ENCODE data around the gene P2RX4. TPM values are rescaled to one million over a fixed set of nuclear protein-coding genes. Genes with fewer than 3 reads are reported as not detected.
"Not testable (repeated sequence)": the region's sequence is repeated elsewhere in the genome, so short reads cannot be mapped to it uniquely, and the experiment has no call there.

P2RX4 gene
- total RNA-seq, 3 donors from 2014 or later = 62.9 to 114 (median 86.9) TPM

- no peaks in the 10 kb centered on the region for H3K4me1 ChIP-seq
- H3K27ac ChIP-seq = peak overlapping the region in 1 of 2 donors; percentile 67
- DNase-seq (ENCODE audit: low spot score in 2 of 2) = no peak
- H3K27me3 ChIP-seq = no peaks in the 10 kb centered on the region
- no peak overlapping the region for H3K4me3 ChIP-seq
- no peaks in the 10 kb centered on the region for H3K36me3 ChIP-seq
- no peak for TF ChIP-seq CTCF (IDR thresholded peaks at IDR 0.05)
- TF ChIP-seq POLR2AphosphoS5 (IDR thresholded peaks at IDR 0.05) = no peak
- no peak for TF ChIP-seq POLR2A (IDR thresholded peaks at IDR 0.05)
- no peaks in the 10 kb centered on the region for H3K9me3 ChIP-seq
- intact Hi-C loops (cut with DNase I; ENCODE audit: low total_unique reads) = no loop called here
Measured at GRCh38 chr12:121191151-121191550, 18.8 kb upstream of the P2RX4 start.

GRCh38 chr12:121196902-121197301 is 13.0 kb upstream of the P2RX4 start:
- no peak overlapping the region for H3K27ac ChIP-seq
- no peak for DNase-seq (ENCODE audit: low spot score in 2 of 2)
- intact Hi-C loops (cut with DNase I; ENCODE audit: low total_unique reads) = no loop called here
- TF ChIP-seq POLR2A (IDR thresholded peaks at IDR 0.05) (no peak), CTCF (IDR thresholded peaks at IDR 0.05) (no peak), POLR2AphosphoS5 (IDR thresholded peaks at IDR 0.05) (no peak)
- no peak overlapping the region for H3K4me3 ChIP-seq
- no peaks in the 10 kb centered on the region for H3K36me3 ChIP-seq
- H3K27me3 ChIP-seq = no peaks in the 10 kb centered on the region
- no peaks in the 10 kb centered on the region for H3K4me1 ChIP-seq
- no peaks in the 10 kb centered on the region for H3K9me3 ChIP-seq

- H3K27me3 ChIP-seq = no peaks in the 10 kb centered on the region
- no peaks in the 10 kb centered on the region for H3K9me3 ChIP-seq
- no peaks in the 10 kb centered on the region for H3K4me1 ChIP-seq
- no peak overlapping the region for H3K27ac ChIP-seq
- H3K4me3 ChIP-seq = no peak overlapping the region
- DNase-seq (ENCODE audit: low spot score in 2 of 2) = no peak
- TF ChIP-seq CTCF (IDR thresholded peaks at IDR 0.05) (no peak), POLR2AphosphoS5 (IDR thresholded peaks at IDR 0.05) (no peak), POLR2A (IDR thresholded peaks at IDR 0.05) (no peak)
- intact Hi-C loops (cut with DNase I; ENCODE audit: low total_unique reads) = no loop called here
- no peaks in the 10 kb centered on the region for H3K36me3 ChIP-seq
Measured at GRCh38 chr12:121198949-121199348, 11.0 kb upstream of the P2RX4 start.

- H3K36me3 ChIP-seq; DNase-seq (ENCODE audit: low spot score in 2 of 2); H3K4me1 ChIP-seq; H3K27ac ChIP-seq; H3K4me3 ChIP-seq; H3K27me3 ChIP-seq; H3K9me3 ChIP-seq; intact Hi-C loops (cut with DNase I; ENCODE audit: low total_unique reads): not testable (repeated sequence)
Measured at GRCh38 chr12:121201140-121201539, 8.8 kb upstream of the P2RX4 start.

GRCh38 chr12:121202407-121203355 is 7.2 kb upstream of the P2RX4 start:
- TF ChIP-seq POLR2AphosphoS5 (IDR thresholded peaks at IDR 0.05) (no peak), POLR2A (IDR thresholded peaks at IDR 0.05) (no peak), CTCF (IDR thresholded peaks at IDR 0.05) (no peak)
- intact Hi-C loops (cut with DNase I; ENCODE audit: low total_unique reads) = no loop called here
- no peak for DNase-seq (ENCODE audit: low spot score in 2 of 2)

More at GRCh38 chr12:121202407-121203355, 7.2 kb upstream of the P2RX4 start:
- Histone ChIP-seq H3K36me3 (no peaks in the 10 kb centered on the region), H3K27ac (no peak overlapping the region), H3K4me1 (no peaks in the 10 kb centered on the region), H3K4me3 (no peak overlapping the region), H3K27me3 (no peaks in the 10 kb centered on the region), H3K9me3 (no peaks in the 10 kb centered on the region)
